HEK293T (cell line): ENCODE data around the gene HIRIP3.

Experiments
- CTCF ChIA-PET: fragments of 350-600 bp; formaldehyde crosslinking; extraction: SDS; loops from one replicate; lab custom pipeline; 2021; ENCODE audit warnings: antibody characterized with exemption, inconsistent platforms; lab: Yijun Ruan, JAX
- POLR2A ChIA-PET: fragments of 350-600 bp; formaldehyde crosslinking; extraction: SDS; loops from one replicate; lab custom pipeline; 2020; ENCODE audit warnings: antibody characterized with exemption, inconsistent platforms; lab: Yijun Ruan, JAX
- DNase-seq: peaks from one replicate; pipeline ENCODE4 v3.0.0; 2012; ENCODE audit warnings: mixed read lengths; ENCODE audit errors: extremely low spot score
- ARNT ChIP-seq: fragments of 450-650 bp; IDR thresholded peaks from 2 replicates; pipeline ENCODE4 v1.6.1; 2017; ENCODE audit warnings: mild to moderate bottlenecking
- BHLHE40 ChIP-seq: fragments of 450-650 bp; IDR thresholded peaks from 2 replicates; pipeline ENCODE4 v1.6.1; 2016; ENCODE audit warnings: mild to moderate bottlenecking, moderate library complexity, borderline replicate concordance
- CTBP1 ChIP-seq: fragments of 450-650 bp; IDR thresholded peaks from 2 replicates; pipeline ENCODE4 v1.6.1; 2016; ENCODE audit warnings: borderline replicate concordance
- ELF4 ChIP-seq: fragments of 450-650 bp; IDR thresholded peaks from 2 replicates; pipeline ENCODE4 v1.6.1; 2017; ENCODE audit warnings: antibody characterized with exemption
- FOXA1 ChIP-seq: fragments of 450-650 bp; IDR thresholded peaks from 2 replicates; pipeline ENCODE4 v1.6.1; 2016; ENCODE audit warnings: mild to moderate bottlenecking
- FOXK2 ChIP-seq: fragments of 450-650 bp; IDR thresholded peaks from 2 replicates; pipeline ENCODE4 v1.6.1; 2016; ENCODE audit warnings: mild to moderate bottlenecking
- FOXM1 ChIP-seq: fragments of 450-650 bp; IDR thresholded peaks from 2 replicates; pipeline ENCODE4 v1.6.1; 2017; ENCODE audit warnings: mild to moderate bottlenecking, borderline replicate concordance
- HDGF ChIP-seq: fragments of 450-650 bp; IDR thresholded peaks from 2 replicates; pipeline ENCODE4 v1.6.1; 2017; ENCODE audit warnings: antibody characterized with exemption, borderline replicate concordance
- L3MBTL2 ChIP-seq: fragments of 450-650 bp; conservative IDR thresholded peaks from 2 replicates; pipeline ENCODE4 v1.6.1; 2016; ENCODE audit warnings: mild to moderate bottlenecking
- LEF1 ChIP-seq: fragments of 450-650 bp; IDR thresholded peaks from 2 replicates; pipeline ENCODE4 v1.6.1; 2017; ENCODE audit warnings: mild to moderate bottlenecking, borderline replicate concordance
- NFRKB ChIP-seq: fragments of 450-650 bp; IDR thresholded peaks from 2 replicates; pipeline ENCODE4 v1.6.1; 2016; ENCODE audit warnings: mild to moderate bottlenecking, moderate library complexity
- PKNOX1 ChIP-seq: fragments of 450-650 bp; IDR thresholded peaks from 2 replicates; pipeline ENCODE4 v1.6.1; 2016
- SP1 ChIP-seq: fragments of 450-650 bp; IDR thresholded peaks from 2 replicates; pipeline ENCODE4 v1.6.1; 2017
- SUZ12 ChIP-seq: fragments of 450-650 bp; IDR thresholded peaks from 2 replicates; pipeline ENCODE4 v1.6.1; 2016; ENCODE audit warnings: mild to moderate bottlenecking
- TARDBP ChIP-seq: fragments of 450-650 bp; IDR thresholded peaks from 2 replicates; pipeline ENCODE4 v1.6.1; 2016
- ZNF384 ChIP-seq: fragments of 450-650 bp; IDR thresholded peaks from 2 replicates; pipeline ENCODE4 v1.6.1; 2016

HIRIP3 gene

GRCh38 chr16:30004424-30004776 lies 9.0 kb upstream of the HIRIP3 start:
- TF ChIP-seq HDGF (no peak), SP1 (no peak), ARNT (no peak), ZNF384 (no peak), FOXK2 (no peak), PKNOX1 (no peak), TARDBP (no peak), SUZ12 (no peak), LEF1 (no peak), FOXM1 (no peak), FOXA1 (no peak), ELF4 (no peak), CTBP1 (no peak), BHLHE40 (no peak), L3MBTL2 (no peak), NFRKB (no peak)
- ChIA-PET CTCF (interaction anchor here (0.6 to 0.7 kb wide), 2 partner anchors 9 to 193 kb away, joined by 3 read pairs; partner anchors contain the start of gene HIRIP3), POLR2A (interaction anchor here (1.3 to 3.5 kb wide), 3 partner anchors 10 to 197 kb away, joined by 3 to 18 read pairs (median 9); partner anchors contain the start of genes HIRIP3 and KCTD13)
- no peak for DNase-seq

GRCh38 chr16:30003670-30004423 lies 8.4 kb upstream of the HIRIP3 start:
- ChIA-PET POLR2A (interaction anchor here (2.0 to 3.5 kb wide), 2 partner anchors 10 to 78 kb away, joined by 9 to 18 read pairs; partner anchors contain the start of genes HIRIP3 and KCTD13), CTCF (interaction anchor here (0.6 to 0.7 kb wide), 2 partner anchors 8 to 192 kb away, joined by 3 read pairs; partner anchors contain the start of gene HIRIP3)
- TF ChIP-seq BHLHE40 (no peak), FOXK2 (no peak), ARNT (no peak), L3MBTL2 (no peak), TARDBP (no peak), FOXM1 (no peak), CTBP1 (no peak), FOXA1 (no peak), ZNF384 (no peak), SP1 (no peak), SUZ12 (no peak), ELF4 (no peak), LEF1 (no peak), HDGF (no peak), PKNOX1 (no peak), NFRKB (no peak)
- no peak for DNase-seq

GRCh38 chr16:30002614-30003346 lies 7.4 kb upstream of the HIRIP3 start:
- no peak for DNase-seq
- ChIA-PET POLR2A (interaction anchor here (0.8 to 3.5 kb wide), 6 partner anchors 9 to 195 kb away, joined by 3 to 18 read pairs (median 4); partner anchors contain the start of genes HIRIP3 and TAOK2), CTCF (interaction anchor here (0.7 kb wide), 1 partner anchor 14 kb away, joined by 3 read pairs; no protein-coding TSS in a partner anchor)
- no peak for TF ChIP-seq TARDBP
- TF ChIP-seq HDGF: no peak
- no peak for TF ChIP-seq ARNT
- no peak for TF ChIP-seq FOXM1
- no peak for TF ChIP-seq SP1
- no peak for TF ChIP-seq ELF4
- TF ChIP-seq SUZ12: no peak
- TF ChIP-seq LEF1: no peak
- TF ChIP-seq FOXA1: no peak
- no peak for TF ChIP-seq FOXK2
- TF ChIP-seq BHLHE40: no peak
- no peak for TF ChIP-seq ZNF384
- no peak for TF ChIP-seq L3MBTL2

GRCh38 chr16:30000735-30001631 lies 5.6 kb upstream of the HIRIP3 start:
- CTCF ChIA-PET: interaction anchor here (0.8 to 1.0 kb wide), 2 partner anchors 11 to 102 kb away, joined by 3 read pairs; partner anchors contain the start of gene SEZ6L2
- TF ChIP-seq HDGF: no peak
- TF ChIP-seq ELF4: no peak
- TF ChIP-seq BHLHE40: no peak
- no peak for TF ChIP-seq FOXM1
- no peak for TF ChIP-seq NFRKB
- TF ChIP-seq SP1: no peak
- TF ChIP-seq FOXA1: no peak
- TF ChIP-seq CTBP1: no peak
- no peak for TF ChIP-seq LEF1
- no peak for TF ChIP-seq FOXK2
- no peak for TF ChIP-seq PKNOX1
- TF ChIP-seq ARNT: no peak
- TF ChIP-seq ZNF384: no peak
- TF ChIP-seq TARDBP: no peak
- TF ChIP-seq SUZ12: no peak
- TF ChIP-seq L3MBTL2: no peak
- POLR2A ChIA-PET: interaction anchor here (1.4 to 2.0 kb wide), 2 partner anchors 28 to 39 kb away, joined by 4 to 6 read pairs; partner anchors contain the start of genes TAOK2 and TMEM219
- DNase-seq: no peak
